ENCODE measurements around the gene STARD4. TPM values are rescaled to one million over a fixed set of nuclear protein-coding genes. Genes with fewer than 3 reads are reported as not detected.

STARD4 gene
- polyA plus RNA-seq, 1 of the 3 experiments (the other 2 are of a cell fraction) = 10.0 TPM

DNA sequence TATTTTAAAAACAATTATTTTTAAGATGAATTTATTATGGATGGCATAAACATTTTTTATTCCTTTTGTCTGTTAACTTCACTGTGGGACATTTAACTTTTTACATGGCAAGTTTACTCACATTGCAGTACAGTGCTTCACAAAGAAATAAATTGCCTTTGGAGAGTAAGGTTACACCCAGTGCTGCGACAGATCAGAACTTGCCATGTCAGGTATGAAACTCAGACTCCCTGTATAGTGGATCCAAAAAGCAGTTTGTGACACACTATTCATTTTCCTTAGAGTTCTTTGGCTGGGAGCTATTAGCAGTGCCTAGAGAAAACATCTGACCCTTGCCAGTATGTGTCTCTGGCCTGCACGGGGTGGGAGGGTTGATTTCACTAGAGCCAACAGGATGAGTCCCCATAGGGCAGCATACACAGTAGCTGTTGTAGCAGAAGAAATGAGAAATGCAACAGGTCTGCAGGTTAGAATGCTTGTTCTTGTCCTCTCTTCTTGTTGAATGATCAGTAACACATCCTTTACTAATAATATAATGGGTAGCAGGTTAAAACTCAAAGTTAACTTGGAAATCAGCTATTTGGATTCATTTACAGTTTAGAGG lies 42.9 kb downstream of the STARD4 start:
- no peaks in the 10 kb centered on the region for H4K20me1 ChIP-seq (ENCODE audit: insufficient read depth)
- H2AFZ ChIP-seq (ENCODE audit: low read depth) = no peak overlapping the region
- H3K27ac ChIP-seq (ENCODE audit: low read depth in 2 of 2, low read length in 1 of 2) = peak overlapping the region in 1 of 2 experiments; percentile 47; a peak in 2 of 4 replicates
- H3K4me3 ChIP-seq (ENCODE audit: low read depth in 2 of 2, low read length in 1 of 2) = no peak overlapping the region
- H3K9me3 ChIP-seq = no peaks in the 10 kb centered on the region
- TF ChIP-seq, protein P1, sequence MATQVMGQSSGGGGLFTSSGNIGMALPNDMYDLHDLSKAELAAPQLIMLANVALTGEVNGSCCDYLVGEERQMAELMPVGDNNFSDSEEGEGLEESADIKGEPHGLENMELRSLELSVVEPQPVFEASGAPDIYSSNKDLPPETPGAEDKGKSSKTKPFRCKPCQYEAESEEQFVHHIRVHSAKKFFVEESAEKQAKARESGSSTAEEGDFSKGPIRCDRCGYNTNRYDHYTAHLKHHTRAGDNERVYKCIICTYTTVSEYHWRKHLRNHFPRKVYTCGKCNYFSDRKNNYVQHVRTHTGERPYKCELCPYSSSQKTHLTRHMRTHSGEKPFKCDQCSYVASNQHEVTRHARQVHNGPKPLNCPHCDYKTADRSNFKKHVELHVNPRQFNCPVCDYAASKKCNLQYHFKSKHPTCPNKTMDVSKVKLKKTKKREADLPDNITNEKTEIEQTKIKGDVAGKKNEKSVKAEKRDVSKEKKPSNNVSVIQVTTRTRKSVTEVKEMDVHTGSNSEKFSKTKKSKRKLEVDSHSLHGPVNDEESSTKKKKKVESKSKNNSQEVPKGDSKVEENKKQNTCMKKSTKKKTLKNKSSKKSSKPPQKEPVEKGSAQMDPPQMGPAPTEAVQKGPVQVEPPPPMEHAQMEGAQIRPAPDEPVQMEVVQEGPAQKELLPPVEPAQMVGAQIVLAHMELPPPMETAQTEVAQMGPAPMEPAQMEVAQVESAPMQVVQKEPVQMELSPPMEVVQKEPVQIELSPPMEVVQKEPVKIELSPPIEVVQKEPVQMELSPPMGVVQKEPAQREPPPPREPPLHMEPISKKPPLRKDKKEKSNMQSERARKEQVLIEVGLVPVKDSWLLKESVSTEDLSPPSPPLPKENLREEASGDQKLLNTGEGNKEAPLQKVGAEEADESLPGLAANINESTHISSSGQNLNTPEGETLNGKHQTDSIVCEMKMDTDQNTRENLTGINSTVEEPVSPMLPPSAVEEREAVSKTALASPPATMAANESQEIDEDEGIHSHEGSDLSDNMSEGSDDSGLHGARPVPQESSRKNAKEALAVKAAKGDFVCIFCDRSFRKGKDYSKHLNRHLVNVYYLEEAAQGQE (IDR thresholded peaks at IDR 0.05; ENCODE audit: low read depth, low read length) = no peak
- no peak for TF ChIP-seq MXI1 (IDR thresholded peaks at IDR 0.05; ENCODE audit: low read depth, low read length)
- TF ChIP-seq, protein P2, sequence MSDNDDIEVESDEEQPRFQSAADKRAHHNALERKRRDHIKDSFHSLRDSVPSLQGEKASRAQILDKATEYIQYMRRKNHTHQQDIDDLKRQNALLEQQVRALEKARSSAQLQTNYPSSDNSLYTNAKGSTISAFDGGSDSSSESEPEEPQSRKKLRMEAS (IDR thresholded peaks at IDR 0.05; ENCODE audit: low read depth) = no peak
- no peak for TF ChIP-seq RAD21 (IDR thresholded peaks at IDR 0.05; ENCODE audit: low read length)
- no peak for TF ChIP-seq RCOR1 (IDR thresholded peaks at IDR 0.05; ENCODE audit: low read length)
- TF ChIP-seq, protein P3, sequence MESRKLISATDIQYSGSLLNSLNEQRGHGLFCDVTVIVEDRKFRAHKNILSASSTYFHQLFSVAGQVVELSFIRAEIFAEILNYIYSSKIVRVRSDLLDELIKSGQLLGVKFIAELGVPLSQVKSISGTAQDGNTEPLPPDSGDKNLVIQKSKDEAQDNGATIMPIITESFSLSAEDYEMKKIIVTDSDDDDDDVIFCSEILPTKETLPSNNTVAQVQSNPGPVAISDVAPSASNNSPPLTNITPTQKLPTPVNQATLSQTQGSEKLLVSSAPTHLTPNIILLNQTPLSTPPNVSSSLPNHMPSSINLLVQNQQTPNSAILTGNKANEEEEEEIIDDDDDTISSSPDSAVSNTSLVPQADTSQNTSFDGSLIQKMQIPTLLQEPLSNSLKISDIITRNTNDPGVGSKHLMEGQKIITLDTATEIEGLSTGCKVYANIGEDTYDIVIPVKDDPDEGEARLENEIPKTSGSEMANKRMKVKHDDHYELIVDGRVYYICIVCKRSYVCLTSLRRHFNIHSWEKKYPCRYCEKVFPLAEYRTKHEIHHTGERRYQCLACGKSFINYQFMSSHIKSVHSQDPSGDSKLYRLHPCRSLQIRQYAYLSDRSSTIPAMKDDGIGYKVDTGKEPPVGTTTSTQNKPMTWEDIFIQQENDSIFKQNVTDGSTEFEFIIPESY (IDR thresholded peaks at IDR 0.05; ENCODE audit: borderline replicate concordance, low read depth) = no peak
- no peak for TF ChIP-seq EP300 (IDR thresholded peaks at IDR 0.05; ENCODE audit: borderline replicate concordance in 1 of 2, low read depth in 1 of 2, low read length in 1 of 2)
- no peak for TF ChIP-seq FOXM1 (IDR thresholded peaks at IDR 0.05; ENCODE audit: low read depth)
- TF ChIP-seq POLR2AphosphoS5 (IDR thresholded peaks at IDR 0.05; ENCODE audit: low read depth, low read length) = no peak
- TF ChIP-seq ELF1 (IDR thresholded peaks at IDR 0.05) = no peak
- TF ChIP-seq FOSL2 (IDR thresholded peaks at IDR 0.05; ENCODE audit: borderline replicate concordance, low read depth) = no peak
- no peak for TF ChIP-seq NRF1 (IDR thresholded peaks at IDR 0.05; ENCODE audit: low read depth, low read length)
- TF ChIP-seq EZH2phosphoT487 (IDR thresholded peaks at IDR 0.05; ENCODE audit: borderline replicate concordance, low read depth) = no peak
- TF ChIP-seq MEF2A (IDR thresholded peaks at IDR 0.05; ENCODE audit: borderline replicate concordance, low read depth) = no peak
- TF ChIP-seq CHD2 (IDR thresholded peaks at IDR 0.05; ENCODE audit: low read length, partially characterized antibody) = no peak
- TF ChIP-seq, protein P4, sequence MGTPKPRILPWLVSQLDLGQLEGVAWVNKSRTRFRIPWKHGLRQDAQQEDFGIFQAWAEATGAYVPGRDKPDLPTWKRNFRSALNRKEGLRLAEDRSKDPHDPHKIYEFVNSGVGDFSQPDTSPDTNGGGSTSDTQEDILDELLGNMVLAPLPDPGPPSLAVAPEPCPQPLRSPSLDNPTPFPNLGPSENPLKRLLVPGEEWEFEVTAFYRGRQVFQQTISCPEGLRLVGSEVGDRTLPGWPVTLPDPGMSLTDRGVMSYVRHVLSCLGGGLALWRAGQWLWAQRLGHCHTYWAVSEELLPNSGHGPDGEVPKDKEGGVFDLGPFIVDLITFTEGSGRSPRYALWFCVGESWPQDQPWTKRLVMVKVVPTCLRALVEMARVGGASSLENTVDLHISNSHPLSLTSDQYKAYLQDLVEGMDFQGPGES (IDR thresholded peaks at IDR 0.05; ENCODE audit: low read depth, low read length) = no peak
- TF ChIP-seq JUND (IDR thresholded peaks at IDR 0.05) = no peak
- TF ChIP-seq, protein P5, sequence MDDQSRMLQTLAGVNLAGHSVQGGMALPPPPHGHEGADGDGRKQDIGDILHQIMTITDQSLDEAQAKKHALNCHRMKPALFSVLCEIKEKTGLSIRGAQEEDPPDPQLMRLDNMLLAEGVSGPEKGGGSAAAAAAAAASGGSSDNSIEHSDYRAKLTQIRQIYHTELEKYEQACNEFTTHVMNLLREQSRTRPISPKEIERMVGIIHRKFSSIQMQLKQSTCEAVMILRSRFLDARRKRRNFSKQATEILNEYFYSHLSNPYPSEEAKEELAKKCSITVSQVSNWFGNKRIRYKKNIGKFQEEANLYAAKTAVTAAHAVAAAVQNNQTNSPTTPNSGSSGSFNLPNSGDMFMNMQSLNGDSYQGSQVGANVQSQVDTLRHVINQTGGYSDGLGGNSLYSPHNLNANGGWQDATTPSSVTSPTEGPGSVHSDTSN (IDR thresholded peaks at IDR 0.05) = no peak
- H3K36me3 ChIP-seq (replicated peaks in 1 of 2; ENCODE audit: control insufficient read depth in 1 of 2, insufficient read depth in 2 of 2, low read length in 1 of 2) = peaks cover 0 to under 1% of the 10 kb centered on the region in 2 experiments
- ChIA-PET POLR2A (interaction anchor here (1.0 kb wide), 1 partner anchor 43 kb away, joined by 3 read pairs; the partner anchor contains the start of gene STARD4), CTCF (interaction anchor here (0.7 to 4.0 kb wide), 3 partner anchors 8 to 314 kb away, joined by 3 to 19 read pairs (median 3); no protein-coding TSS in a partner anchor)
- peaks cover 0 to 15% of the 10 kb centered on the region in 2 experiments; a peak in 2 of 4 replicates for H3K4me1 ChIP-seq (ENCODE audit: control insufficient read depth in 1 of 2, insufficient read depth in 2 of 2, low read depth in 1 of 2, low read length in 1 of 2)
- H3K79me2 ChIP-seq (ENCODE audit: insufficient read depth) = no peaks in the 10 kb centered on the region
- H3K27me3 ChIP-seq (ENCODE audit: insufficient read depth) = no peaks in the 10 kb centered on the region
- H3K9me2 ChIP-seq = no peaks in the 10 kb centered on the region
- H3F3A ChIP-seq (replicated peaks; ENCODE audit: insufficient read depth) = no peaks in the 10 kb centered on the region
- DNase-seq = no peak
- no peak overlapping the region for H3K4me2 ChIP-seq
- WGBS (ENCODE audit: low lambda C conversion rate) = 77% methylated on average over 2 of the region's 2 CpGs
- no peak overlapping the region for H3K9ac ChIP-seq

Data from SK-N-SH (cell line).